Smooth muscle cell (in vitro differentiated cells): ENCODE results near the gene FBXW7. TPM values are rescaled to one million over a fixed set of nuclear protein-coding genes. Genes with fewer than 3 reads are reported as not detected.

ENCODE experiments used
- DNase-seq: peaks from one replicate; lab custom pipeline; 2025; ENCODE audit not compliant: unreplicated experiment; lab: John Stamatoyannopoulos, UW
- H2AFZ ChIP-seq: fragments of 200-600 bp; sonication (generic); 2 replicates; pipeline ENCODE4 v1.6.0; 2016; ENCODE audit warnings: antibody characterized with exemption, low read depth, mild to moderate bottlenecking
- H3F3A ChIP-seq: fragments of 200-600 bp; sonication (generic); 2 replicates; pipeline ENCODE4 v1.6.0; 2017; ENCODE audit warnings: antibody characterized with exemption, low read depth
- H3K27ac ChIP-seq: fragments of 200-600 bp; sonication (generic); 2 replicates; pipeline ENCODE4 v1.5.1; 2016; ENCODE audit warnings: low read depth, mild to moderate bottlenecking
- H3K27me3 ChIP-seq: fragments of 200-600 bp; sonication (generic); 2 replicates; pipeline ENCODE4 v1.6.1; 2016; ENCODE audit warnings: low read depth, mild to moderate bottlenecking
- H3K36me3 ChIP-seq: fragments of 200-600 bp; sonication (generic); 2 replicates; pipeline ENCODE4 v1.5.1; 2016; ENCODE audit warnings: low read depth
- H3K4me1 ChIP-seq: fragments of 200-600 bp; sonication (generic); 2 replicates; pipeline ENCODE4 v1.5.1; 2016; ENCODE audit warnings: low read depth
- H3K4me2 ChIP-seq: fragments of 200-600 bp; sonication (generic); 2 replicates; pipeline ENCODE4 v1.6.0; 2016; ENCODE audit warnings: mild to moderate bottlenecking
- H3K4me3 ChIP-seq: fragments of 200-600 bp; sonication (generic); 2 replicates; pipeline ENCODE4 v1.5.1; 2016; ENCODE audit warnings: mild to moderate bottlenecking
- H3K79me2 ChIP-seq: fragments of 200-600 bp; sonication (generic); 2 replicates; pipeline ENCODE4 v1.6.0; 2016; ENCODE audit warnings: low read depth, mild to moderate bottlenecking
- H3K9ac ChIP-seq: fragments of 200-600 bp; sonication (generic); 2 replicates; pipeline ENCODE4 v1.6.0; 2016; ENCODE audit warnings: low read depth
- H3K9me3 ChIP-seq: fragments of 200-600 bp; sonication (generic); replicated peaks from 2 replicates; pipeline ENCODE4 v1.5.1; 2016; ENCODE audit warnings: low read depth
- H4K20me1 ChIP-seq: fragments of 200-600 bp; sonication (generic); 2 replicates; pipeline ENCODE4 v1.6.0; 2016; ENCODE audit warnings: low read depth
- WGBS: methylation state at CpG from one replicate; pipeline ENCODE4 v1.1.7; 2016; ENCODE audit warnings: low lambda C conversion rate; 5-methylcytosine and 5-hydroxymethylcytosine counted together
- polyA plus RNA-seq: library from polyadenylated mRNA; unstranded; fragments of >200 nt; fragmentation: Nextera tagmentation; extraction: Ambion mirVana; gene quantifications from 2 replicates; pipeline ENCODE4 v1.2.1, GENCODE V29; 2016
- total RNA-seq: library from RNA; depleted of rRNA; stranded (reverse); fragments of >200 nt; gene quantifications from 2 replicates; pipeline ENCODE4 v1.2.3, GENCODE V29; 2014
- TF ChIP-seq, protein P1 (sequence below): fragments of 200-600 bp; sonication (generic); IDR thresholded peaks from 2 replicates; pipeline ENCODE4 v1.5.1; 2017; ENCODE audit warnings: borderline replicate concordance, mild to moderate bottlenecking, antibody characterized with exemption; ENCODE audit not compliant: insufficient read depth, poor library complexity, severe bottlenecking

FBXW7 gene
- total and polyA plus RNA-seq, 2 experiments from 2014 or later = 16.4 to 31.6 TPM

DNA sequence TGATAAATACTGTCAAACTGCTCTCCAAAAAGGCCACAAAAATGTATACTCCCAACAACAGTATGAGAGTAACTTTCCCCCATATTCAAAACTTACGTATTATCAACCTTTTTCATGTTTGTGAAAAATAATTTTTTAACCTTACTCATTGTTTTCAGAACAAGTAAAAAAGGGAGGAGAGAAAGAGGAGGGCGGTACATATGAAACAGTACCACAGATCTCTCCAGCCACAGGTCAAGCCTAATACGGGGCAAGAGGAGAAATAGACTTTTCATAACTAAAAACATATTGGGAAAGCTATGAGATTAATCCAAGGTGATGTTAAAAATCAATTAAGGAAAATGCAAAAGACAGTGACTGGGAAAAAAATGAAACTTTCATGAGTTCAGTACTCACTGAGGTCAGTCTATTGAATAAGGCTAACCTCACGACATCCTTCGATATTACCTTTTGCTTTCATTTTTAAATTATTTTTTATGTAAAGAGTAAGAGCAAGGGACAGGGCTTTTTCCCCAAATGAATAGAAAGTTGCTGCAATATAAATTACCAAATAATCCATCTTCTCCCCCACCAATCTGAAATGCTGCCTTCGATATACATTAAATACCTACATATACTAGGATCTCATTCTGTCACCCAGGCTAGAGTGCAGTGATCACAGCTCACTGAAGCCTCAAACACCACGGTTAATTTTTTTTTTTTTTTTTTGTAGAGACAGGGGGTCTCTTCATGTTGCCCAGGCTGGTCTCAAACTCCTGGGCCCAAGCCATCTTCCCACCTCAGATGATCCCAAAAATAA is 25.3 kb downstream of the FBXW7 start:
- no peak for DNase-seq
- Histone ChIP-seq H3K4me2 (no peak overlapping the region), H3K27me3 (no peaks in the 10 kb centered on the region), H3K4me1 (peaks cover under 1% of the 10 kb centered on the region), H3K4me3 (no peak overlapping the region), H3K27ac (no peak overlapping the region), H4K20me1 (peaks cover 65% of the 10 kb centered on the region), H3K9ac (no peak overlapping the region), H3K9me3 (no peaks in the 10 kb centered on the region), H3F3A (no peaks in the 10 kb centered on the region), H3K79me2 (peaks cover 84% of the 10 kb centered on the region), H3K36me3 (no peaks in the 10 kb centered on the region), H2AFZ (no peak overlapping the region)
- TF ChIP-seq, protein P1, sequence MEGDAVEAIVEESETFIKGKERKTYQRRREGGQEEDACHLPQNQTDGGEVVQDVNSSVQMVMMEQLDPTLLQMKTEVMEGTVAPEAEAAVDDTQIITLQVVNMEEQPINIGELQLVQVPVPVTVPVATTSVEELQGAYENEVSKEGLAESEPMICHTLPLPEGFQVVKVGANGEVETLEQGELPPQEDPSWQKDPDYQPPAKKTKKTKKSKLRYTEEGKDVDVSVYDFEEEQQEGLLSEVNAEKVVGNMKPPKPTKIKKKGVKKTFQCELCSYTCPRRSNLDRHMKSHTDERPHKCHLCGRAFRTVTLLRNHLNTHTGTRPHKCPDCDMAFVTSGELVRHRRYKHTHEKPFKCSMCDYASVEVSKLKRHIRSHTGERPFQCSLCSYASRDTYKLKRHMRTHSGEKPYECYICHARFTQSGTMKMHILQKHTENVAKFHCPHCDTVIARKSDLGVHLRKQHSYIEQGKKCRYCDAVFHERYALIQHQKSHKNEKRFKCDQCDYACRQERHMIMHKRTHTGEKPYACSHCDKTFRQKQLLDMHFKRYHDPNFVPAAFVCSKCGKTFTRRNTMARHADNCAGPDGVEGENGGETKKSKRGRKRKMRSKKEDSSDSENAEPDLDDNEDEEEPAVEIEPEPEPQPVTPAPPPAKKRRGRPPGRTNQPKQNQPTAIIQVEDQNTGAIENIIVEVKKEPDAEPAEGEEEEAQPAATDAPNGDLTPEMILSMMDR = no peak
- 92% methylated on average over 7 of the region's 7 CpGs for WGBS

DNA sequence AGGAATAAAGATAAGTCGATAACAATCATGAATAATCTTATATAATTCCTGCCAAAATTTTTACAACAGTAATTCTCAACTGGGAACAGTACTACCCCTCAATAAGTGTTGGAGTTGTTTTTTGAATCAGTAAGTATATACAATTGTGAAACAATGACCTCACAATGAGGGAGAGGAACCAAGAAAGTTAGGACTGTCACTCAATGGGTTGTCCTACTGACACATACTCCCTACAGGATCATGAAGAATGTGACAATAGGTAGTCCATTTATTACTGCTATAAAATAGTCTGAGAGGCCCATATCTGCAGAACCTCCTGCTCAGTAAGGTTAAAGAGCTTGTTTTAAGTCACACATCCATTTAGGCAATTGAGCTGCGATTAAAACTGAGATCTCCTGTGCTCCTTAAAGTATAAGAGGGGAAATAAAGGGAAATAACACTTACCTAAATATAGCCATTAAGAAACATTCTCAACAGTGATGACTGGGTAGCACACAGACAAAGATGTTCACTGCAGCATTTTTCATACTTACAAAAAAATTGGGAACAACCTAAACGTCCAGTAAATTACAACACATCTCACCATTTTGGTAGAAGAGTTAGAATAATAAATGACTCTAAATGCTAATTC is 26.2 kb downstream of the FBXW7 start:
- 91% methylated on average over 3 of the region's 3 CpGs for WGBS
- Histone ChIP-seq H3K27me3 (no peaks in the 10 kb centered on the region), H2AFZ (no peak overlapping the region), H3K36me3 (no peaks in the 10 kb centered on the region), H3K79me2 (peaks cover 78% of the 10 kb centered on the region), H3K9ac (no peak overlapping the region), H3F3A (no peaks in the 10 kb centered on the region), H3K9me3 (no peaks in the 10 kb centered on the region), H3K27ac (no peak overlapping the region), H4K20me1 (peaks cover 58% of the 10 kb centered on the region), H3K4me1 (no peaks in the 10 kb centered on the region), H3K4me2 (no peak overlapping the region), H3K4me3 (no peak overlapping the region)
- DNase-seq = no peak
- TF ChIP-seq, protein P1 = no peak

GRCh38 chr4:152508818-152509217 is 27.1 kb downstream of the FBXW7 start:
- Histone ChIP-seq H2AFZ (no peak overlapping the region), H3K36me3 (no peaks in the 10 kb centered on the region), H3K27me3 (no peaks in the 10 kb centered on the region), H4K20me1 (peaks cover 57% of the 10 kb centered on the region), H3K4me3 (no peak overlapping the region), H3K27ac (no peak overlapping the region), H3K9ac (no peak overlapping the region), H3F3A (no peaks in the 10 kb centered on the region), H3K79me2 (peaks cover 78% of the 10 kb centered on the region), H3K4me2 (no peak overlapping the region), H3K4me1 (no peaks in the 10 kb centered on the region), H3K9me3 (no peaks in the 10 kb centered on the region)
- TF ChIP-seq, protein P1 = no peak
- no peak for DNase-seq
- 94% methylated on average over 2 of the region's 2 CpGs for WGBS
